Natural killer cell (primary cell): ENCODE results near the gene BCAS1. TPM values are rescaled to one million over a fixed set of nuclear protein-coding genes. Genes with fewer than 3 reads are reported as not detected.

Experiments
- ATAC-seq, 3 donors: fragments of 150-1000 bp in 2 of 3; fragments of 200-7000 bp in 1 of 3; cut with Tn5 transposase; 1 replicate in 1 of 3; 2 replicates in 2 of 3; pipeline ENCODE4 v1.10.0; 2021; ENCODE audit warnings: mild to moderate bottlenecking in 2 of 3, moderate library complexity in 2 of 3
- DNase-seq, 2 donors: peaks; one replicate each; pipeline versions ENCODE4 v3.0.0 to v3.0.0-alpha.2; 2013 to 2021; ENCODE audit warnings: mixed read lengths in 1 of 2
- H3K27ac ChIP-seq: one replicate; pipeline ENCODE4 v1.5.1; 2013; ENCODE audit warnings: mild to moderate bottlenecking, low read length
- H3K27me3 ChIP-seq: one replicate; pipeline ENCODE4 v1.6.1; 2013; ENCODE audit warnings: low read length; ENCODE audit not compliant: control insufficient read depth, insufficient read depth
- H3K36me3 ChIP-seq: one replicate; pipeline ENCODE4 v1.6.1; 2013; ENCODE audit warnings: low read length; ENCODE audit not compliant: control insufficient read depth, insufficient read depth
- H3K4me1 ChIP-seq: one replicate; pipeline ENCODE4 v1.6.1; 2013; ENCODE audit warnings: low read length; ENCODE audit not compliant: control insufficient read depth, insufficient read depth
- H3K4me3 ChIP-seq: one replicate; pipeline ENCODE4 v1.5.1; 2013; ENCODE audit warnings: low read length
- H3K9me3 ChIP-seq: one replicate; pipeline ENCODE4 v1.6.1; 2013; ENCODE audit warnings: low read length; ENCODE audit not compliant: control insufficient read depth, insufficient read depth
- H3K27ac Mint-ChIP-seq, 2 donors: one replicate each; pipeline ENCODE4 v1.8.0; 2022; ENCODE audit warnings: mild to moderate bottlenecking in 2 of 2, mixed read lengths in 2 of 2, moderate library complexity in 1 of 2
- H3K27me3 Mint-ChIP-seq, 2 donors: one replicate each; pipeline ENCODE4 v1.8.0; 2022; ENCODE audit warnings: low read depth in 2 of 2, mixed read lengths in 2 of 2
- H3K36me3 Mint-ChIP-seq: one replicate; pipeline ENCODE4 v1.8.0; 2022; ENCODE audit warnings: mixed read lengths
- H3K4me1 Mint-ChIP-seq, 2 donors: one replicate each; pipeline ENCODE4 v1.8.0; 2022; ENCODE audit warnings: mixed read lengths in 2 of 2
- H3K4me3 Mint-ChIP-seq: one replicate; pipeline ENCODE4 v1.8.0; 2022; ENCODE audit warnings: mild to moderate bottlenecking, moderate library complexity, mixed read lengths
- H3K9me3 Mint-ChIP-seq, 2 donors: one replicate each; pipeline ENCODE4 v1.8.0; 2022; ENCODE audit warnings: mixed read lengths in 2 of 2
- WGBS: methylation state at CpG from one replicate; pipeline ENCODE4 v1.1.7; 2013; ENCODE audit warnings: missing lambda C conversion rate; ENCODE audit not compliant: insufficient coverage; 5-methylcytosine and 5-hydroxymethylcytosine counted together
- intact Hi-C: fragments of 100-400 bp; cut with micrococcal nuclease; formaldehyde crosslinking; loops from one replicate; pipeline ENCODE4 v1.14.2; 2022
- total RNA-seq, 4 donors: library from RNA; stranded (reverse); fragments of 120-200 nt in 1 of 4; gene quantifications; one replicate each; pipeline versions ENCODE4 v1.2.3 to v1.2.4, GENCODE V29; 2013 to 2022
- TF ChIP-seq, protein P1 (sequence below): fragments of 200-600 bp; IDR thresholded peaks from one replicate; pipeline ENCODE4 v1.8.0; 2022; ENCODE audit warnings: antibody characterized with exemption

Gene BCAS1
- total RNA-seq, 3 donors from 2014 or later (not counting 1 experiment from before 2014, with no cell fraction given) = 0.31 to 1.2 (median 0.68) TPM

DNA sequence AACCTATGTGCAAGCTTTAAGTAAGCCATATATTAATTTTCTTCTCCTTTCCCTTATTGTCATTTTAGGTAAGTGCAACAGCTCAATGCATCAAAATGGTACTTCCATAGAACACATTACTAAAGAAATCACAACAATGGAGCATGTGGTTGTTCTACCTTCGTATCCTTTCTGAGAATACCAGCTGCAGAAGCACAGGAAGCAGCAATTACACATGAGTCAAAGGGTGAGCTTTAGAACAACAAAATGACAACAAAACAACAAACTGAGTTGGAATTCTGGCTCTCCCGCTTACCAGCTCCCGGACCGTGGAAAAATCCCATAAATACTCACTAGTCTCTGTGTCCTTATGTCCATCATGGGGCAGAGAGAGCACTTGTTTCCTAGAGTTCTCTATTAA, 108.9 kb downstream of the BCAS1 start:
- Histone ChIP-seq H3K9me3 (no peaks in the 10 kb centered on the region), H3K36me3 (no peaks in the 10 kb centered on the region), H3K27me3 (peaks cover 2% of the 10 kb centered on the region), H3K4me1 (no peaks in the 10 kb centered on the region), H3K27ac (no peak overlapping the region), H3K4me3 (no peak overlapping the region)
- Mint-ChIP-seq H3K4me3 (no peak overlapping the region), H3K4me1 (no peaks in the 10 kb centered on the region), H3K36me3 (no peaks in the 10 kb centered on the region), H3K27ac (no peak overlapping the region), H3K27me3 (peaks cover 16 to 28% of the 10 kb centered on the region in 2 donors), H3K9me3 (no peaks in the 10 kb centered on the region)
- TF ChIP-seq, protein P1, sequence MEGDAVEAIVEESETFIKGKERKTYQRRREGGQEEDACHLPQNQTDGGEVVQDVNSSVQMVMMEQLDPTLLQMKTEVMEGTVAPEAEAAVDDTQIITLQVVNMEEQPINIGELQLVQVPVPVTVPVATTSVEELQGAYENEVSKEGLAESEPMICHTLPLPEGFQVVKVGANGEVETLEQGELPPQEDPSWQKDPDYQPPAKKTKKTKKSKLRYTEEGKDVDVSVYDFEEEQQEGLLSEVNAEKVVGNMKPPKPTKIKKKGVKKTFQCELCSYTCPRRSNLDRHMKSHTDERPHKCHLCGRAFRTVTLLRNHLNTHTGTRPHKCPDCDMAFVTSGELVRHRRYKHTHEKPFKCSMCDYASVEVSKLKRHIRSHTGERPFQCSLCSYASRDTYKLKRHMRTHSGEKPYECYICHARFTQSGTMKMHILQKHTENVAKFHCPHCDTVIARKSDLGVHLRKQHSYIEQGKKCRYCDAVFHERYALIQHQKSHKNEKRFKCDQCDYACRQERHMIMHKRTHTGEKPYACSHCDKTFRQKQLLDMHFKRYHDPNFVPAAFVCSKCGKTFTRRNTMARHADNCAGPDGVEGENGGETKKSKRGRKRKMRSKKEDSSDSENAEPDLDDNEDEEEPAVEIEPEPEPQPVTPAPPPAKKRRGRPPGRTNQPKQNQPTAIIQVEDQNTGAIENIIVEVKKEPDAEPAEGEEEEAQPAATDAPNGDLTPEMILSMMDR = no peak
- WGBS = 62% methylated on average over 4 of the region's 4 CpGs
- DNase-seq = no peak
- intact Hi-C loops = no loop called here
- no peak for ATAC-seq

DNA sequence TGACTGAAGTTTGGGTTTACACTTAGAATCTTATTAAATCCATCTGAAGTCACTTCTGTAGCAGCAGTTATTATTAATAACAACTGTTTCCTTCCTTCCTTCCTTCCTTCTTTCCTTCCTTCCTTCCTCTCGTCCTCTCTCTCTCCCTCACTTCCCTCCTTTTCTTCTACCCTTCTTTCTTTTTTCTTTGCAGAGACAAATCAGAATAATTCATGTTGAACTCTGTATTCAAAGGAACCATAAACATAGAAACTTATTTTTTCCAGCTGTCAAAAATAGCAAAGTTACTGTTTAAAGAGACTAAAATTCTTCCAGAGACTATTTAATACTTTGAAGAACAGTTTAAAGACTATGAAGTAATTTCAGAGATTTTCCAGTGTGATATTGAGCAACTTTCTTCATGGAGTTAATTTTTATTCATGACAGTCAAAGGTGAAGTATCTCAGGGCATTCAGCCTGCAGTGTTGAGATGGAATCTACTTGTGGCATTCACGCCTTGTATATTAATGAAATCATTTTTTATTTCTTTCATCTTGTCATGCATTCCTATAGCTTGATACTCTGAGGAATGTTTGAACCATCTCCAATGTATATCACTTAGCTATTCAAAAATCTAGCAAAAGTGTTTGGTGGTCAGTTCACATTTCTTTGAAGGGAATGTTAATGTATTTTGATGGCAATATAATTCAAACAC, 109.7 kb downstream of the BCAS1 start:
- Histone ChIP-seq H3K4me1 (no peaks in the 10 kb centered on the region), H3K9me3 (peaks cover 2% of the 10 kb centered on the region), H3K4me3 (no peak overlapping the region), H3K36me3 (no peaks in the 10 kb centered on the region), H3K27ac (no peak overlapping the region), H3K27me3 (peaks cover 2% of the 10 kb centered on the region)
- DNase-seq (no peak), ATAC-seq (no peak)
- intact Hi-C loops = no loop called here
- H3K36me3 Mint-ChIP-seq = no peaks in the 10 kb centered on the region
- no peak overlapping the region for H3K4me3 Mint-ChIP-seq
- H3K4me1 Mint-ChIP-seq = no peaks in the 10 kb centered on the region
- H3K27me3 Mint-ChIP-seq = peaks cover 16 to 28% of the 10 kb centered on the region in 2 donors
- H3K27ac Mint-ChIP-seq = no peak overlapping the region
- TF ChIP-seq, protein P1 = no peak
- H3K9me3 Mint-ChIP-seq = no peaks in the 10 kb centered on the region
- 56% methylated on average over 2 of the region's 2 CpGs for WGBS

DNA sequence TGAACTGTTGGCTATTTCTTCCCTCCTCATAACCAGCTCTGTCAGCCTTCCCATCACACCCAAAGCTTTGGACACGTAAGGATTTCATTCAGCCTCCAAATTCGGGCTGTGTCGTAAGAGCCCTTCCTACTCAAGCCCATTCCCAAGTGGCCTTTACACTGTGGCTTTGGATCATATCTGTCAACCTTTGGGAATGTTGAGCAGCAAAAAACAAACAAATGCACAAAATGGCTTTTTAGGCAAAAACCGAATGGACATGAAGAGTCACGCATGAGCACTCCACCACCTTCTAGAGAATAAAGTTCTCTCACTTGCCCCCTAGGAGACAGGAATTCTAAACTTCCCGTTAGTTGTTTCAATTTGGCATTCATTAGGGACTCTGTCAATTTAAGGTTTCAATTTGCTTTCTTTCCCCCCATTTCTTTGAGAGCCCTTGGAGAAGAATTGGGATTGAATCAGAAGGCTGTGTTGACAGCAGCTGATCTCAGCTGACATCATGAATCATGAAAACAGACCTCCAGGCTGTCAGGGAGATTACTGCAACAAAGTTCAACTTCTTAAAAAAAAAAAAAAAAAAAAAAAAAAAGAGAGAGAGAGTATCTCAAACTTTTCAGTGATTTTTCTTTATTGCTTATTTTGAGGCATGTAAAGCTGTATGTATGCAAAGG, 110.3 kb downstream of the BCAS1 start:
- Mint-ChIP-seq H3K27ac (no peak overlapping the region), H3K4me1 (no peaks in the 10 kb centered on the region), H3K36me3 (no peaks in the 10 kb centered on the region), H3K4me3 (no peak overlapping the region), H3K27me3 (peaks cover 16 to 28% of the 10 kb centered on the region in 2 donors), H3K9me3 (no peaks in the 10 kb centered on the region)
- 95% methylated on average over 6 of the region's 6 CpGs for WGBS
- H3K4me3 ChIP-seq = no peak overlapping the region
- no peaks in the 10 kb centered on the region for H3K36me3 ChIP-seq
- intact Hi-C loops = no loop called here
- H3K9me3 ChIP-seq = peaks cover 2% of the 10 kb centered on the region
- H3K4me1 ChIP-seq = no peaks in the 10 kb centered on the region
- TF ChIP-seq, protein P1 = no peak
- H3K27ac ChIP-seq = no peak overlapping the region
- no peak for DNase-seq
- no peak for ATAC-seq
- peaks cover 2% of the 10 kb centered on the region for H3K27me3 ChIP-seq
